Uterine smooth muscle cell (primary cell): ENCODE results near the gene SOCS3. TPM values are rescaled to one million over a fixed set of nuclear protein-coding genes. Genes with fewer than 3 reads are reported as not detected.

Experiments
- total RNA-seq: library from RNA; depleted of rRNA; stranded (reverse); fragments of >200 nt; gene quantifications from 2 replicates; pipeline ENCODE4 v1.2.3, GENCODE V29; 2014

Gene SOCS3
- total RNA-seq: 26.9 and 33.8 TPM in 2 replicates

GRCh38 chr17:78359997-78360370, at the start of gene SOCS3:
TSS of gene SOCS3 (minus strand) at chr17:78360077. CDS start at chr17:78359095, 982 bp downstream.

GRCh38 chr17:78378225-78379130, 18.6 kb upstream of the SOCS3 start, which contains the start of gene PGS1:
TSS of gene PGS1 (plus strand) at chr17:78378649. CDS start at chr17:78378666, 17 bp downstream.

Other genes starting within 250 kb of the SOCS3 start
- 0.11 and 0.25 TPM in 2 replicates for gene TMC6, start 231.3 kb downstream of the SOCS3 start, total RNA-seq
- not detected in 2 replicates for gene TMC8, start 229.3 kb downstream of the SOCS3 start, total RNA-seq
- gene C17orf99, start 213.7 kb downstream of the SOCS3 start, total RNA-seq: not detected in 2 replicates
- 5.0 and 9.1 TPM in 2 replicates for gene SYNGR2, start 191.5 kb downstream of the SOCS3 start, total RNA-seq
- 84.1 and 209 TPM in 2 replicates for gene TK1, start 173.0 kb downstream of the SOCS3 start, total RNA-seq
- gene AFMID, start 172.7 kb downstream of the SOCS3 start, total RNA-seq: 17.6 and 25.6 TPM in 2 replicates
- 41.4 and 109 TPM in 2 replicates for gene BIRC5, start 145.8 kb downstream of the SOCS3 start, total RNA-seq
- not detected in 2 replicates for gene TMEM235, start 128.4 kb downstream of the SOCS3 start, total RNA-seq
- gene PGS1, start 18.6 kb upstream of the SOCS3 start, total RNA-seq: 37.2 and 41.1 TPM in 2 replicates
- gene DNAH17, start 217.3 kb upstream of the SOCS3 start, total RNA-seq: not detected in 2 replicates